ENCODE measurements around the gene BAD. TPM values are rescaled to one million over a fixed set of nuclear protein-coding genes. Genes with fewer than 3 reads are reported as not detected.
A peak's percentile ranks its signal among the peaks of the same experiment; 100 is the strongest.

BAD gene
- total and polyA plus RNA-seq, 2 donors (not counting 1 experiment from before 2014, with no cell fraction given), result 24.0 to 39.1 TPM

- Histone ChIP-seq H2AFZ (ENCODE audit: insufficient read depth, low read depth, low read length, poor library complexity, severe bottlenecking) (peak overlapping the region; percentile 64), H3K4me2 (replicated peaks; ENCODE audit: low read depth, low read length, poor library complexity, severe bottlenecking) (peak overlapping the region; percentile 99), H3K27me3 (replicated peaks in 1 of 4; ENCODE audit: control extremely low read depth in 1 of 4, control insufficient read depth in 3 of 4, insufficient read depth in 4 of 4, low read length in 3 of 4) (no peaks in the 10 kb centered on the region), H3K27ac (ENCODE audit: low read length in 2 of 2) (peak overlapping the region; percentile 65 to 85), H3K9ac (ENCODE audit: low read length) (peak overlapping the region; percentile 89), H3K79me2 (ENCODE audit: control insufficient read depth, insufficient read depth, low read length) (peaks cover 23% of the 10 kb centered on the region), H3K36me3 (replicated peaks in 1 of 2; ENCODE audit: control extremely low read depth in 1 of 2, control insufficient read depth in 1 of 2, extremely low read depth in 1 of 2, insufficient read depth in 2 of 2, low read length in 1 of 2) (peaks cover 0 to 27% of the 10 kb centered on the region in 2 experiments), H3K4me3 (ENCODE audit: control extremely low read depth in 1 of 5, extremely low read depth in 1 of 5, insufficient read depth in 1 of 5, low read depth in 2 of 5, low read length in 4 of 5) (peak overlapping the region; percentile 53 to 84 (median 67)), H3K4me1 (ENCODE audit: control insufficient read depth in 2 of 2, insufficient read depth in 2 of 2, low read length in 2 of 2) (peaks cover 30 to 68% of the 10 kb centered on the region in 2 donors), H3K9me3 (ENCODE audit: control extremely low read depth in 1 of 3, control insufficient read depth in 2 of 3, insufficient read depth in 1 of 3, low read length in 2 of 3) (no peaks in the 10 kb centered on the region), H4K20me1 (ENCODE audit: control insufficient read depth, insufficient read depth, low read length, poor library complexity, severe bottlenecking) (peaks cover 25% of the 10 kb centered on the region)
- WGBS (ENCODE audit: insufficient coverage), result 2% methylated on average over 80 of the region's 80 CpGs
- ChIA-PET POLR2A (interaction anchor here (0.9 to 2.7 kb wide), 5 partner anchors 10 to 609 kb away, joined by 3 to 8 read pairs (median 6); partner anchors contain the start of gene FERMT3), CTCF (interaction anchor here (1.3 to 2.2 kb wide), 3 partner anchors 28 to 66 kb away, joined by 4 to 10 read pairs (median 5); partner anchors contain the start of gene FERMT3)
- Mint-ChIP-seq H3K4me1 (peaks cover 62% of the 10 kb centered on the region), H3K27ac (peak overlapping the region; percentile 96), H3K9me3 (ENCODE audit: insufficient read depth) (no peaks in the 10 kb centered on the region), H3K27me3 (no peaks in the 10 kb centered on the region), H3K4me3 (peak overlapping the region; percentile 96)
- TF ChIP-seq, protein P1, sequence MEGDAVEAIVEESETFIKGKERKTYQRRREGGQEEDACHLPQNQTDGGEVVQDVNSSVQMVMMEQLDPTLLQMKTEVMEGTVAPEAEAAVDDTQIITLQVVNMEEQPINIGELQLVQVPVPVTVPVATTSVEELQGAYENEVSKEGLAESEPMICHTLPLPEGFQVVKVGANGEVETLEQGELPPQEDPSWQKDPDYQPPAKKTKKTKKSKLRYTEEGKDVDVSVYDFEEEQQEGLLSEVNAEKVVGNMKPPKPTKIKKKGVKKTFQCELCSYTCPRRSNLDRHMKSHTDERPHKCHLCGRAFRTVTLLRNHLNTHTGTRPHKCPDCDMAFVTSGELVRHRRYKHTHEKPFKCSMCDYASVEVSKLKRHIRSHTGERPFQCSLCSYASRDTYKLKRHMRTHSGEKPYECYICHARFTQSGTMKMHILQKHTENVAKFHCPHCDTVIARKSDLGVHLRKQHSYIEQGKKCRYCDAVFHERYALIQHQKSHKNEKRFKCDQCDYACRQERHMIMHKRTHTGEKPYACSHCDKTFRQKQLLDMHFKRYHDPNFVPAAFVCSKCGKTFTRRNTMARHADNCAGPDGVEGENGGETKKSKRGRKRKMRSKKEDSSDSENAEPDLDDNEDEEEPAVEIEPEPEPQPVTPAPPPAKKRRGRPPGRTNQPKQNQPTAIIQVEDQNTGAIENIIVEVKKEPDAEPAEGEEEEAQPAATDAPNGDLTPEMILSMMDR (IDR thresholded peaks at IDR 0.05), result no peak
- no peak for TF ChIP-seq EZH2 (IDR thresholded peaks at IDR 0.05; ENCODE audit: borderline replicate concordance, insufficient read depth, low read depth, low read length, poor library complexity, severe bottlenecking)
- DNase-seq, result peak; percentile 82
- intact Hi-C loops (cut with micrococcal nuclease), result loop anchor here (1.0 kb wide), 1 partner anchor 9 kb away; the partner anchor contains the start of genes NUDT22 and TRPT1
- peak; percentile 45 for ATAC-seq (ENCODE audit: low read depth)
Observed at GRCh38 chr11:64234647-64235379, 49.7 kb downstream of the BAD start.

Measured in B cell (primary cell).